ENCODE results near the gene EDN1. TPM values are rescaled to one million over a fixed set of nuclear protein-coding genes. Genes with fewer than 3 reads are reported as not detected.
A peak's percentile ranks its signal among the peaks of the same experiment; 100 is the strongest.

EDN1 gene
- 3.3 TPM for total RNA-seq
- 1 to 10 TPM; 2.1 to 4.1 (median 2.8) TPM for polyA plus RNA-seq (ENCODE audit: insufficient read depth in 1 of 8, insufficient read length in 8 of 8, low replicate concordance in 1 of 8)
- long read RNA-seq, donor 1: 0 reads
- long read RNA-seq, donor 2: 0 reads
- long read RNA-seq, donor 3, partial matches to known transcripts: 0 of 2 reads
- long read RNA-seq, donor 3, other reads (novel, unspliced or antisense): 0 of 2 reads
- long read RNA-seq, donor 4: 0 reads
- long read RNA-seq, donor 5, partial matches to known transcripts: 0 of 3 reads
- long read RNA-seq, donor 5, other reads (novel, unspliced or antisense): 0 of 3 reads
- long read RNA-seq, donor 6, partial matches to known transcripts: 0 of 1 reads
- long read RNA-seq, donor 6, other reads (novel, unspliced or antisense): 0 of 1 reads
- long read RNA-seq, donor 7, partial matches to known transcripts: 0 of 2 reads
- long read RNA-seq, donor 7, other reads (novel, unspliced or antisense): 0 of 2 reads
- long read RNA-seq, donor 8: 0 reads
- long read RNA-seq, donor 9, partial matches to known transcripts: 0 of 1 reads
- long read RNA-seq, donor 9, other reads (novel, unspliced or antisense): 0 of 1 reads
- long read RNA-seq, donor 10: 0 reads
- long read RNA-seq, donor 11, partial matches to known transcripts: 0 of 1 reads
- long read RNA-seq, donor 11, other reads (novel, unspliced or antisense): 0 of 1 reads

DNA sequence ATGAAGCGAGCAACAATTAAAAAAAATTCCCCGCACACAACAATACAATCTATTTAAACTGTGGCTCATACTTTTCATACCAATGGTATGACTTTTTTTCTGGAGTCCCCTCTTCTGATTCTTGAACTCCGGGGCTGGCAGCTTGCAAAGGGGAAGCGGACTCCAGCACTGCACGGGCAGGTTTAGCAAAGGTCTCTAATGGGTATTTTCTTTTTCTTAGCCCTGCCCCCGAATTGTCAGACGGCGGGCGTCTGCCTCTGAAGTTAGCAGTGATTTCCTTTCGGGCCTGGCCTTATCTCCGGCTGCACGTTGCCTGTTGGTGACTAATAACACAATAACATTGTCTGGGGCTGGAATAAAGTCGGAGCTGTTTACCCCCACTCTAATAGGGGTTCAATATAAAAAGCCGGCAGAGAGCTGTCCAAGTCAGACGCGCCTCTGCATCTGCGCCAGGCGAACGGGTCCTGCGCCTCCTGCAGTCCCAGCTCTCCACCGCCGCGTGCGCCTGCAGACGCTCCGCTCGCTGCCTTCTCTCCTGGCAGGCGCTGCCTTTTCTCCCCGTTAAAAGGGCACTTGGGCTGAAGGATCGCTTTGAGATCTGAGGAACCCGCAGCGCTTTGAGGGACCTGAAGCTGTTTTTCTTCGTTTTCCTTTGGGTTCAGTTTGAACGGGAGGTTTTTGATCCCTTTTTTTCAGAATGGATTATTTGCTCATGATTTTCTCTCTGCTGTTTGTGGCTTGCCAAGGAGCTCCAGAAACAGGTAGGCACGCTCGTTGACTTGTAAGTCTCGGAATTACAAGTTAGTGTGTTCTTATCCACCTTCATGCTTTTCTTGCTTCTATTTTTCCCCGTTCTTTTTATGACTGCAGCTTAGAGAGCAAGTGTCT lies at the start of gene EDN1:
EDN1 (plus strand) TSS at position 429 of the 888 bp plus-strand sequence; CDS start at position 698, 269 bp downstream.
- H3K9me3 ChIP-seq (replicated peaks; ENCODE audit: control insufficient read depth, low read depth, low read length): no peaks in the 10 kb centered on the region
- H3K27me3 ChIP-seq (ENCODE audit: control insufficient read depth, insufficient read depth, low read length): peaks cover 31% of the 10 kb centered on the region
- peak; percentile 82 for DNase-seq
- peaks cover 8% of the 10 kb centered on the region for H3K4me1 ChIP-seq (ENCODE audit: control insufficient read depth, insufficient read depth, low read length)
- peak within 1 kb of the TSS; percentile 21 for H3K27ac ChIP-seq (ENCODE audit: low read length)
- peak within 1 kb of the TSS; percentile 38 for H3K4me3 ChIP-seq (ENCODE audit: low read length)
- WGBS (ENCODE audit: insufficient coverage): 1% methylated on average over 20 of the region's 38 CpGs
- no peaks in the 10 kb centered on the region for H3K36me3 ChIP-seq (ENCODE audit: control insufficient read depth, insufficient read depth, low read length)

DNA sequence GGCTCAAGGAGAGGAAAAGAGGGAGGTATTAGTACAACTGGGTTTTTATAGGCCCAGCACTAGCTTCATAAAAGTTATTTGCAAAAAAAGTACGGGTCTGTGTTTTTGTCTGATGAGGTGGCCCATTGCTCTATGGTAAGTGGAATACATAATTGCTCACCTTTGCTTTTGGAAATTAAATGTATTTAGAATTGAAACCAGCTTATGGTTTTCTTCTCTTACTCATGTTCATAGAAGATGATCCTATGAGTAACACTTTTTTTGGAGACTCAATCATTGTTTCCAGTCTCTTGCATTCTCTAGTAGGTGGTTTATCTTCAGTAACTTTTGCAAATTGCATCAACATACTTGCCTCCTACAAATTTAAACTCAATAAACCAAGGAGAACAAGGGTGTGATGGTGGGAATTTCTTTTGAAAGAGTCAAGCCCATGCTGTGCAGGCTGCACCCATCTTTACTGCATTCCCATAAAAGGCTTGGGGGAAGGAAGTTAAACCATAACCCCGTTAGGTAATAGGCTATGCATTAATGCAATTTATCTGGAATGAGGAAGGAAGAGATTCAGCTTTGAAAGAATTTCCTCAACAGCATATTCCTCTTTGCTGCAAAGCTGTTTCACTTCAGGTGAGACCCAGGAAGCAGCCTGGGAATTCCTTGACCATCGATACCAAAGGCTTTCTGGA lies 48.5 kb upstream of the EDN1 start:
- H3K27me3 ChIP-seq (ENCODE audit: control insufficient read depth, insufficient read depth, low read length): no peaks in the 10 kb centered on the region
- H3K36me3 ChIP-seq (ENCODE audit: control insufficient read depth, insufficient read depth, low read length): no peaks in the 10 kb centered on the region
- no peak overlapping the region for H3K27ac ChIP-seq (ENCODE audit: low read length)
- no peaks in the 10 kb centered on the region for H3K9me3 ChIP-seq (replicated peaks; ENCODE audit: control insufficient read depth, low read depth, low read length)
- no peak overlapping the region for H3K4me3 ChIP-seq (ENCODE audit: low read length)
- WGBS (ENCODE audit: insufficient coverage): 72% methylated on average over 2 of the region's 3 CpGs
- DNase-seq: no peak
- no peaks in the 10 kb centered on the region for H3K4me1 ChIP-seq (ENCODE audit: control insufficient read depth, insufficient read depth, low read length)

DNA sequence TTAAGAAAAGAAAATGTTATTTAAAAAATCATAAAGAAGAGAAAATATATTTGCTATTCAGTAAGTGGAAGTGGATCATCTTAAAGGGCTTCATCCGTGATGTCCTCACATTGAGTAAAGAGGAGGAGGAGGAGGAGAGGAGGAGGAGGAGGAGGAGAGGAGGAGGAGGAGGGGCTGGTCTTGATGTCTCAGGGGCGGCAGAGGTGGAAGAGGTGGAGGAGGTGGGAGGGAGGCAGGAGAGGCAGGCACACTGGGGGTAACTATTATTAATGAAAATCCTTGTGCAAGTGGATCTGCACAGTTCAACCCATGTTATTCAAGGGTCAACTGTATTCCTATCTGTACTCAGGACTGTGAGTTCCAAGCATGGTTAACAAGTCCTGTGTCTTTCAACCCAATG lies 47.0 kb upstream of the EDN1 start:
- no peaks in the 10 kb centered on the region for H3K4me1 ChIP-seq (ENCODE audit: control insufficient read depth, insufficient read depth, low read length)
- WGBS (ENCODE audit: insufficient coverage): no CpG with 5 or more reads among the region's 2 CpGs
- no peak for DNase-seq
- no peaks in the 10 kb centered on the region for H3K27me3 ChIP-seq (ENCODE audit: control insufficient read depth, insufficient read depth, low read length)
- H3K36me3 ChIP-seq (ENCODE audit: control insufficient read depth, insufficient read depth, low read length): no peaks in the 10 kb centered on the region
- H3K9me3 ChIP-seq (replicated peaks; ENCODE audit: control insufficient read depth, low read depth, low read length): no peaks in the 10 kb centered on the region
- no peak overlapping the region for H3K27ac ChIP-seq (ENCODE audit: low read length)
- H3K4me3 ChIP-seq (ENCODE audit: low read length): no peak overlapping the region

DNA sequence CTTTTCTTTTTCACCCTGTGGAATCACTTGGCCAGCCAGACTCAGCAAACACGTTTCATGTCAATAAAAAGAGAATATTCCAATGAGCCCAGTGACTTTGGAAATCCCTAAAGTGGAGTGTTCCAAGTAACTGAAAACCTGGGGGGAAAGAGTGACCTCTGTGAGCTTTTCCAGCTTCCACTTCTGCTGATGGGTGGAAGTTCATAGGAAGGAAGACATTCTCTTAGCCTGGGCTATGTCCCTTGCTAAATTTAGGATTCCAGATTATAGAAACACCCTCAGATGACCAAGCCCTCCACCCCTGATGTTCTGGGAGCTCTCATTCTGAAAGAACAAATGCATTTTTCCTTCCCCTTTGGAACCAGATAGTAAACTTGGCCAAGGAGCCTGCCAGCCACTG lies 44.8 kb upstream of the EDN1 start:
- DNase-seq: no peak
- Histone ChIP-seq H3K9me3 (replicated peaks; ENCODE audit: control insufficient read depth, low read depth, low read length) (no peaks in the 10 kb centered on the region), H3K27ac (ENCODE audit: low read length) (no peak overlapping the region), H3K36me3 (ENCODE audit: control insufficient read depth, insufficient read depth, low read length) (no peaks in the 10 kb centered on the region), H3K27me3 (ENCODE audit: control insufficient read depth, insufficient read depth, low read length) (no peaks in the 10 kb centered on the region), H3K4me1 (ENCODE audit: control insufficient read depth, insufficient read depth, low read length) (no peaks in the 10 kb centered on the region), H3K4me3 (ENCODE audit: low read length) (no peak overlapping the region)
- no CpG with 5 or more reads among the region's 1 CpG for WGBS (ENCODE audit: insufficient coverage)

DNA sequence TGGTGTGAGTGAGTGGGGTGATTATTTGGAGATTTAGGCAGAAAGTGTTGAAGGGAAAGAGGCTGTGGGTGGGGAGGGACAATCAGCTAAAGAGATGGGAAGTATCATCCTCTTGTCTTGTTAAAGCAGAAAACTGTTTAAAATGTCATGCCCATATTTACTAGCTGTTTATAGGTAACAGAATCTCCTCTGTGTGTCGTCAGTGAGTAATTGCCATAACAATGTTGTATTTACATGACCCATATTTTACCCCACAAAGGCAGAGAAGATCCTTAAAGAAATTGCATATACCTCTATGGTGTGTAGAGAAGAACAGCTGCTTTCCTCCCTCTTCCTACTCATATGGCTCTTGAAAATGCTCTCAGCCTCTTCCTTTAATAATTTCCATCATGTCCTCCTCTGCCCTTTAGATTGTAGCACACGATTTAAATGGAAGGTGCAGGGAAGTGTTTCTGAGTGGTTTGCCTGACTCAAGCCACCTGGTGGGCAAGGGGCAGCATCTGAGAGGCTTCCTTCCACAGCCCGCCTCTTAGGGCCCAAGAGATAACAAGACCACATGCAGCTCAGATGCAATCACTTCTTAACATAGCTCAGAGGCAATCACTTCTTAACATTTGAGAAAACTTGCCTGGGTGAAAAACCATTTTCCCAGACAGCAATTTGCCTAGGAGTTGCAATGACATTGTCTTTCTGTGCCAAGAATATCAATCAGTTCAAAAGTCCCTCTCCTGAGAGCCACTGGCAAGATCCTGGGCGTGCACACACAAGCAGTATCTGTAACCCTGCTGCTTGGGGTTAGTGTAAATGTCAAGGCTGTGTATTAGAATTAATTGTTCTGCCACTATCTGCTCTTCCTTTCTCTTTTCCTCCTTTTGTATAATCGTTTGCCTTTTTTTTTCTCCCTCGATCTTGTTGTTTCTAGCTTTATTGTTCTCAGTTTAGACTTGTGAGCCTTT lies 44.1 kb upstream of the EDN1 start:
- Histone ChIP-seq H3K27ac (ENCODE audit: low read length) (no peak overlapping the region), H3K4me1 (ENCODE audit: control insufficient read depth, insufficient read depth, low read length) (no peaks in the 10 kb centered on the region), H3K9me3 (replicated peaks; ENCODE audit: control insufficient read depth, low read depth, low read length) (no peaks in the 10 kb centered on the region), H3K27me3 (ENCODE audit: control insufficient read depth, insufficient read depth, low read length) (no peaks in the 10 kb centered on the region), H3K36me3 (ENCODE audit: control insufficient read depth, insufficient read depth, low read length) (no peaks in the 10 kb centered on the region), H3K4me3 (ENCODE audit: low read length) (no peak overlapping the region)
- WGBS (ENCODE audit: insufficient coverage): 100% methylated on average over 1 of the region's 6 CpGs
- no peak for DNase-seq

DNA sequence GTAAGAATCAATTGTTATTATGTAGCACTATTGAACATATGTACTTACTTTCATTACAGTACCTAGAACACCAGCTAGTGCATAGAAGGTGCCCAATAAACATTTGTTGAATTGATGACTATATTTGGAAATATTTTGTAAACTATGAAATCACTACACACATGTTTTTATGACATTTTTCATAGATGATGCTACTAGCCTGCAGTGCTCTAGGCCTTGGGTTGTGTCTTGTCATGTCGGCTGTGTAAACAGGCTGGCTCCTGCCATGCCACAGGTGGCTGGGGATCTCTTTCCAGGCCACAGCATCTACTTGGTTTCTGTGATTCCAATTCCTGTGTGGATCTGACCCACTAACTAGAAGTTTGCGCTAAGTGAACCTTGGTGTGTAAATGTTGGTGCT lies 43.3 kb upstream of the EDN1 start:
- no peak overlapping the region for H3K4me3 ChIP-seq (ENCODE audit: low read length)
- no peaks in the 10 kb centered on the region for H3K4me1 ChIP-seq (ENCODE audit: control insufficient read depth, insufficient read depth, low read length)
- WGBS (ENCODE audit: insufficient coverage): 95% methylated on average over 2 of the region's 2 CpGs
- DNase-seq: no peak
- H3K9me3 ChIP-seq (replicated peaks; ENCODE audit: control insufficient read depth, low read depth, low read length): no peaks in the 10 kb centered on the region
- no peak overlapping the region for H3K27ac ChIP-seq (ENCODE audit: low read length)
- H3K27me3 ChIP-seq (ENCODE audit: control insufficient read depth, insufficient read depth, low read length): no peaks in the 10 kb centered on the region
- H3K36me3 ChIP-seq (ENCODE audit: control insufficient read depth, insufficient read depth, low read length): no peaks in the 10 kb centered on the region

DNA sequence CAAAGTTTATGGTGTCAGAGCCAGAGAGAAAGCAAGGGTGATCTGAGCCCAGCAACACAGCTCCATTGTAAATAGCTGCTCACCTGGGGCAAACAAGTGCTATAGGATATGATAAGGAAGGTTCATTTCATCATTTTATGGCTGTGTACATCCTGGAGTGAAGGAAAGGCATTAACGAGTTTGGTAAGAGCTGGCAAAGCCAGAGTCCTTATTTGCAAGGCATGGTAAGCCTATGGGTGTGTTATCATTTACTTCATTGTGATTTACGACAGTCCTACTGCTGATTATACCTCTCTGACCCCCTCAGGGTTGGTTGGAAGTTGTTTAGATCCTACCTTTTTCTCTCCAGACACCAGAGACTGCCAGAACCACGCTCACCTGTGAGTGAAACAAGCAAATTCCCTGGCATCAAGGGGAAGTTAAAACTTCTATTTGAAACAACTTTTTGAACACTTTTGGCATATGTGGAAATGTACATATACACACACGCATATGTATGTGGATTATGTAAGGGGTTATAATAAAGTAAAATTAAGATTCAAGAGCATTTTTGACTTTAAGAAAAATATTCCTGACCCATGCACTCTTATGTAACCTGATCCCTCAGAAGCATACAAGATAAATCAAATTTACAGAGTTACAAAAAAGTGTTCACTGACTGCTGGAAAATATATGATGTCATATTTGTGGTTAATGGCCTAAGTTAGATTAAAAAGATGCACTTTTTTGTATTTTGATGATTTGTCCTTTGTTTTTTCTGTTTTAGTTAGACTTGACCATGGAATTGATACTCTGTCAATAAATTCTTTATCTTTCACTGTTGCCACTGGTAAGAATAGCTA lies 40.4 kb upstream of the EDN1 start:
- Histone ChIP-seq H3K4me1 (ENCODE audit: control insufficient read depth, insufficient read depth, low read length) (no peaks in the 10 kb centered on the region), H3K27ac (ENCODE audit: low read length) (no peak overlapping the region), H3K4me3 (ENCODE audit: low read length) (no peak overlapping the region), H3K36me3 (ENCODE audit: control insufficient read depth, insufficient read depth, low read length) (no peaks in the 10 kb centered on the region), H3K9me3 (replicated peaks; ENCODE audit: control insufficient read depth, low read depth, low read length) (no peaks in the 10 kb centered on the region), H3K27me3 (ENCODE audit: control insufficient read depth, insufficient read depth, low read length) (no peaks in the 10 kb centered on the region)
- no peak for DNase-seq
- WGBS (ENCODE audit: insufficient coverage): no CpG with 5 or more reads among the region's 4 CpGs

DNA sequence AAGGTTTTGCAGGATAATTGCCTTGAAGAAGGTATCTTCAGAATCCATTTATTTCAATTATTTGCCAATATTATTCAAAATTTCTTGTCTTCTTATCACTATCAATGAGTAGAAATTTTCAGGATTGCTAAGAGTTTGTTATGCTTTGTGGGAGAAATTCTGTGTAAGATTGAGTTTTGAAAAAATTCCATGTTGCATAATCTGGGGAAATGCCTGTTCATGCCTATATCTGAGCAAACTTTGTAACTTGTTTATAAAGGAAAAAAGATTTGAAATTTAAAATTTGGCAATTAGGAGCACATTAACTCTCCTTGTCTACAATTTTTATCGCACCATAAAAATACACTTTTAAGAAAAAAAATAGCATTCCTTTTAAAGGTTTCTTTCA lies 39.8 kb upstream of the EDN1 start:
- Histone ChIP-seq H3K4me3 (ENCODE audit: low read length) (no peak overlapping the region), H3K27ac (ENCODE audit: low read length) (no peak overlapping the region), H3K27me3 (ENCODE audit: control insufficient read depth, insufficient read depth, low read length) (no peaks in the 10 kb centered on the region), H3K4me1 (ENCODE audit: control insufficient read depth, insufficient read depth, low read length) (no peaks in the 10 kb centered on the region), H3K9me3 (replicated peaks; ENCODE audit: control insufficient read depth, low read depth, low read length) (no peaks in the 10 kb centered on the region), H3K36me3 (ENCODE audit: control insufficient read depth, insufficient read depth, low read length) (no peaks in the 10 kb centered on the region)
- no peak for DNase-seq
- no CpG with 5 or more reads among the region's 1 CpG for WGBS (ENCODE audit: insufficient coverage)

Data from muscle of leg (tissue), 16 donors.